ENCODE measurements around the gene VWA8.

DNA sequence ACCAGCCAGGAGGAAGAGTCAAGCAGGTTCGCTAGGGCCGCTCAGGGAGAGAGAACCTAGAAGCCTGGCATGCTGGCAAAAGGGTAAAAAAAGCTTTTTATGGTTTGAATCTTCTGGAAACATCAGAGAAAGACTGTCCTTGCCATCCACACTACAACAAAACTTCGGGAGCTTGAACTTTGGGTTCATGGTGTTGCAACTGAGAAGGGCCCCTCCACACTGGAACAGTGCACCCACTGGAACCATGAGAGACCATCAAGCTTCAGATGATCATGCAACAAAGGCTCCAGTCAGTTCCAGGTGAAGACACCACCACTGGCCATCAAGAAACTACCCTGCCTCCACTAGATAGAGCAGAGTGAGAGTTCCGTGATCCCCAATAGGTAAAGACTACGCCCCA lies 333.5 kb downstream of the VWA8 start:
- TF ChIP-seq POLR2A (IDR thresholded peaks at IDR 0.05; ENCODE audit: low read length) = no peak
- TF ChIP-seq GATA1 (IDR thresholded peaks at IDR 0.05; ENCODE audit: low read depth, low read length) = no peak
